ENCODE results near the gene CTXND1.

CTXND1 gene

GRCh38 chr15:80152180-80152895, 99.7 kb downstream of the CTXND1 start:
- TF ChIP-seq EZH2phosphoT487 (IDR thresholded peaks at IDR 0.05; ENCODE audit: low read depth): no peak
- TF ChIP-seq CTCF (IDR thresholded peaks at IDR 0.05; ENCODE audit: low read depth, low read length): no peak
- H3K27ac ChIP-seq (ENCODE audit: low read length): no peak overlapping the region
- H3K27me3 ChIP-seq (ENCODE audit: low read depth, low read length): peaks cover 5% of the 10 kb centered on the region; the same call in 1 of the 2 replicates
- peak overlapping the region; percentile 84 for H2AFZ ChIP-seq (ENCODE audit: low read depth, low read length)
- H3K4me3 ChIP-seq (ENCODE audit: low read length): peak overlapping the region; percentile 96
- H3K9me3 ChIP-seq (ENCODE audit: insufficient read depth, low read length): no peaks in the 10 kb centered on the region
- peak overlapping the region; percentile 75 for H3K9ac ChIP-seq (ENCODE audit: low read length)
- H3K36me3 ChIP-seq (replicated peaks; ENCODE audit: low read depth, low read length): no peaks in the 10 kb centered on the region
- H3K4me2 ChIP-seq (ENCODE audit: low read length): peak overlapping the region; percentile 97
- peaks cover 30% of the 10 kb centered on the region for H3K4me1 ChIP-seq (ENCODE audit: low read length)
- H4K20me1 ChIP-seq (ENCODE audit: insufficient read depth, low read length): no peaks in the 10 kb centered on the region
- H3K79me2 ChIP-seq (ENCODE audit: low read length): no peaks in the 10 kb centered on the region

- TF ChIP-seq EZH2phosphoT487 (IDR thresholded peaks at IDR 0.05; ENCODE audit: low read depth) (no peak), CTCF (IDR thresholded peaks at IDR 0.05; ENCODE audit: low read depth, low read length) (no peak)
- Histone ChIP-seq H3K36me3 (replicated peaks; ENCODE audit: low read depth, low read length) (no peaks in the 10 kb centered on the region), H3K4me3 (ENCODE audit: low read length) (peak overlapping the region; percentile 80), H3K27ac (ENCODE audit: low read length) (no peak overlapping the region), H2AFZ (ENCODE audit: low read depth, low read length) (peak overlapping the region; percentile 84), H3K4me1 (ENCODE audit: low read length) (peaks cover 30% of the 10 kb centered on the region), H3K4me2 (ENCODE audit: low read length) (peak overlapping the region; percentile 72), H3K9ac (ENCODE audit: low read length) (peak overlapping the region; percentile 54; the same call in 1 of the 2 replicates), H3K79me2 (ENCODE audit: low read length) (no peaks in the 10 kb centered on the region), H3K9me3 (ENCODE audit: insufficient read depth, low read length) (no peaks in the 10 kb centered on the region), H3K27me3 (ENCODE audit: low read depth, low read length) (peaks cover 5% of the 10 kb centered on the region; the same call in 1 of the 2 replicates), H4K20me1 (ENCODE audit: insufficient read depth, low read length) (no peaks in the 10 kb centered on the region)
Measured at GRCh38 chr15:80151576-80151975, 100.4 kb downstream of the CTXND1 start.

GRCh38 chr15:80151148-80151547, 100.9 kb downstream of the CTXND1 start:
- Histone ChIP-seq H3K27me3 (ENCODE audit: low read depth, low read length) (peaks cover 5% of the 10 kb centered on the region; the same call in 1 of the 2 replicates), H3K79me2 (ENCODE audit: low read length) (no peaks in the 10 kb centered on the region), H4K20me1 (ENCODE audit: insufficient read depth, low read length) (no peaks in the 10 kb centered on the region), H2AFZ (ENCODE audit: low read depth, low read length) (no peak overlapping the region), H3K9ac (ENCODE audit: low read length) (no peak overlapping the region), H3K4me2 (ENCODE audit: low read length) (no peak overlapping the region), H3K4me1 (ENCODE audit: low read length) (peaks cover 30% of the 10 kb centered on the region), H3K4me3 (ENCODE audit: low read length) (no peak overlapping the region), H3K27ac (ENCODE audit: low read length) (no peak overlapping the region), H3K9me3 (ENCODE audit: insufficient read depth, low read length) (no peaks in the 10 kb centered on the region), H3K36me3 (replicated peaks; ENCODE audit: low read depth, low read length) (no peaks in the 10 kb centered on the region)
- TF ChIP-seq CTCF (IDR thresholded peaks at IDR 0.05; ENCODE audit: low read depth, low read length) (no peak), EZH2phosphoT487 (IDR thresholded peaks at IDR 0.05; ENCODE audit: low read depth) (no peak)
